Ovary (tissue), 3 donors: Measurements from ENCODE around the gene SMARCAL1.

Source experiments
- EP300 ChIP-seq: sonication (generic); formaldehyde crosslinking; IDR thresholded peaks from one replicate; pipeline ENCODE4 v1.6.1; 2017; ENCODE audit warnings: antibody characterized with exemption
- TF ChIP-seq, protein P1 (sequence below), 3 donors: fragments of 450-650 bp in 2 of 3; fragments of 200-600 bp in 1 of 3; IDR thresholded peaks; one replicate each; pipeline versions ENCODE4 v1.5.1 to v1.8.0; 2016 to 2022; ENCODE audit warnings: antibody characterized with exemption in 3 of 3, mild to moderate bottlenecking in 1 of 3
- donor health status: DM: no; HTN: no; CAD: no.

DNA sequence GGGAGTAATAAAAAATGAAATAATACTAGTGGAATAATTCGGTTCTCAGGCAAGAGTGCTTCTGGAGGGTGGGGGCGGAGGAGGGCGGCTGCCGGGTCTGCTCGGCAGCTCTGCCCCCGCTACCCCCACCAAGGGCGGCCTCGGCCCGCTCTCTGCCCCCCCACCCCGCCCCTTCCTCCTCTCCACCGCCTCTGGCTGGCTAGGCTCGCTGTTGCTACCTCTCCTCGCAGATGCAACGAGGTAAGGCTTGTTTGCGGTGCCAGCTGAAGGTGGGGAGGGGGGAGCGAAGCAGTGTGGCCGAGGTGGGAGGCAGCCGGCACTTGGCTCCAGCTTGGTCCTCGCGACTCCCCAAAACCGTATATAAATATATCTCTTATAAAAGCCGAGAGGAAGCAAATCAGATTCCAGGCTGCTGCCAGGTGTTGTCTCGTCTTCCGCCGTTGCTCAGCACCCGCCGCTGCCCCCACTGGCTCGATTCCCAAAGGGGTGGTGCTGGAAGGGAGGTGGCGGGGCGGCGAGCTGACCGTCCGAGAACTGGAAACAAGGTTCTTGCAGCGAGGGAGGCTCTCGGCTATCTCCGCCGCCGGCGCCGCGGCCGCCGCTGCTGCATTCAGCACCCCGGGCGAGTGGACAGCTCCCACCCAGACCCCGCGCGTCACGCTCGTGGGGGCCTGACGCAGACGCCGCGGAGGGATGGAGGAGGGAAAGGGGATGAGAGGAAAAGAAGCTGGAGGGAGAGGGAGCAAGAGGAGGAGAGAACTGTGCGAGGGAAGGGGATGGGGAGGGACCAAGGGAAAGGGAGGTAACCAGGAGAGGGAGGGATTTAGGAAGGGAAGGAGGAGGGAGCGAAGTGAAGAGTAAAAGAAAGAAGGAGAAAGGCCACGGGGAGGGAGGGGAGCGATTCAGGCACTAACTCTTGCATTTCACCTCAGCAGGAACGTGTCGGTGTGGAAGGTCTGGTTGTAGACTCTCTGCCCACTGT lies 40.3 kb upstream of the SMARCAL1 start, which contains the start of gene MARCHF4:
- TF ChIP-seq, protein P1, sequence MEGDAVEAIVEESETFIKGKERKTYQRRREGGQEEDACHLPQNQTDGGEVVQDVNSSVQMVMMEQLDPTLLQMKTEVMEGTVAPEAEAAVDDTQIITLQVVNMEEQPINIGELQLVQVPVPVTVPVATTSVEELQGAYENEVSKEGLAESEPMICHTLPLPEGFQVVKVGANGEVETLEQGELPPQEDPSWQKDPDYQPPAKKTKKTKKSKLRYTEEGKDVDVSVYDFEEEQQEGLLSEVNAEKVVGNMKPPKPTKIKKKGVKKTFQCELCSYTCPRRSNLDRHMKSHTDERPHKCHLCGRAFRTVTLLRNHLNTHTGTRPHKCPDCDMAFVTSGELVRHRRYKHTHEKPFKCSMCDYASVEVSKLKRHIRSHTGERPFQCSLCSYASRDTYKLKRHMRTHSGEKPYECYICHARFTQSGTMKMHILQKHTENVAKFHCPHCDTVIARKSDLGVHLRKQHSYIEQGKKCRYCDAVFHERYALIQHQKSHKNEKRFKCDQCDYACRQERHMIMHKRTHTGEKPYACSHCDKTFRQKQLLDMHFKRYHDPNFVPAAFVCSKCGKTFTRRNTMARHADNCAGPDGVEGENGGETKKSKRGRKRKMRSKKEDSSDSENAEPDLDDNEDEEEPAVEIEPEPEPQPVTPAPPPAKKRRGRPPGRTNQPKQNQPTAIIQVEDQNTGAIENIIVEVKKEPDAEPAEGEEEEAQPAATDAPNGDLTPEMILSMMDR (IDR thresholded peaks at IDR 0.05): no peak
- TF ChIP-seq EP300: no peak
